SU-DHL-6 (cell line): ENCODE measurements around the gene DMRT1.

Experiments
- H2AFZ ChIP-seq: fragments of 200-600 bp; sonication (generic); 2 replicates; pipeline ENCODE4 v1.6.1; 2014; ENCODE audit warnings: low read depth, mild to moderate bottlenecking, moderate library complexity, mixed read lengths, antibody characterized with exemption, low read length; ENCODE audit not compliant: severe bottlenecking
- H3F3A ChIP-seq: fragments of 200-600 bp; shearing (Covaris generic); 2 replicates; pipeline ENCODE4 v1.6.0; 2016; ENCODE audit warnings: antibody characterized with exemption, mild to moderate bottlenecking; ENCODE audit not compliant: insufficient read depth
- H3K27ac ChIP-seq: fragments of 200-600 bp; sonication (generic); 2 replicates; pipeline ENCODE4 v1.5.1; 2016; ENCODE audit warnings: low read depth, mild to moderate bottlenecking, low read length, moderate library complexity, mixed read lengths
- H3K27me3 ChIP-seq: fragments of 200-600 bp; sonication (generic), shearing (Covaris generic); 2 replicates; pipeline ENCODE4 v1.6.0; 2014; ENCODE audit warnings: mild to moderate bottlenecking, low read length
- H3K36me3 ChIP-seq: fragments of 200-600 bp; sonication (generic); 2 replicates; pipeline ENCODE4 v1.6.1; 2014; ENCODE audit warnings: mild to moderate bottlenecking, low read length, mixed read lengths
- H3K4me2 ChIP-seq: fragments of 300-600, 200-600 bp; shearing (Covaris generic), sonication (generic); 2 replicates; pipeline ENCODE4 v1.6.0; 2014; ENCODE audit warnings: low read length, low read depth, mild to moderate bottlenecking; ENCODE audit not compliant: poor library complexity, severe bottlenecking
- H3K4me3 ChIP-seq: fragments of 200-600 bp; sonication (generic); 2 replicates; pipeline ENCODE4 v1.5.1; 2014; ENCODE audit warnings: antibody characterized with exemption, low read length, mild to moderate bottlenecking, mixed read lengths; ENCODE audit not compliant: insufficient read depth, poor library complexity, severe bottlenecking
- H3K79me2 ChIP-seq: fragments of 200-600 bp; sonication (generic); 2 replicates; pipeline ENCODE4 v1.6.1; 2014; ENCODE audit warnings: mild to moderate bottlenecking, low read length, moderate library complexity; ENCODE audit not compliant: insufficient read depth
- H3K9ac ChIP-seq: fragments of 200-600 bp; sonication (generic); 2 replicates; pipeline ENCODE4 v1.7.0; 2014; ENCODE audit warnings: mild to moderate bottlenecking, low read length
- H3K9me2 ChIP-seq: fragments of 200-600 bp; sonication (generic); replicated peaks from 2 replicates; pipeline ENCODE4 v1.6.1; 2014; ENCODE audit warnings: low read length; ENCODE audit not compliant: insufficient read depth
- H3K9me3 ChIP-seq: fragments of 200-600 bp; sonication (generic); 2 replicates; pipeline ENCODE4 v1.6.1; 2014; ENCODE audit warnings: low read length, mixed read lengths; ENCODE audit not compliant: insufficient read depth
- H4K20me1 ChIP-seq: fragments of 200-600 bp; sonication (generic); 2 replicates; pipeline ENCODE4 v1.6.1; 2014; ENCODE audit warnings: low read depth, mild to moderate bottlenecking, antibody characterized with exemption, low read length, moderate library complexity, mixed read lengths
- CTCF ChIP-seq: fragments of 200-600 bp; sonication (generic); IDR thresholded peaks from one replicate; pipeline ENCODE4 v1.5.1; 2017; ENCODE audit warnings: antibody characterized with exemption, mild to moderate bottlenecking, low read length, moderate library complexity; ENCODE audit not compliant: insufficient read depth, poor library complexity, severe bottlenecking
- EZH2phosphoT487 ChIP-seq: fragments of 200-600 bp; sonication (generic), shearing (Covaris generic); conservative IDR thresholded peaks from 2 replicates; pipeline ENCODE4 v1.6.1; 2018; ENCODE audit warnings: mild to moderate bottlenecking, antibody characterized with exemption, low read length, moderate library complexity, mixed read lengths

Gene DMRT1

GRCh38 chr9:975740-976257 lies 134.3 kb downstream of the DMRT1 start:
- H3K27me3 ChIP-seq, result no peaks in the 10 kb centered on the region
- no peaks in the 10 kb centered on the region for H3K9me2 ChIP-seq
- no peak overlapping the region for H3K9ac ChIP-seq

GRCh38 chr9:976258-976942 lies 134.9 kb downstream of the DMRT1 start, which contains the start of gene DMRT3:
DMRT3 (plus strand) TSS chr9:976655; CDS start chr9:977002, 347 bp downstream.
- no peaks in the 10 kb centered on the region for H3K9me3 ChIP-seq
- no peak within 1 kb of the TSS for H3K9ac ChIP-seq
- no peaks in the 10 kb centered on the region for H3K79me2 ChIP-seq
- H3K27me3 ChIP-seq, result no peaks in the 10 kb centered on the region
- H3K9me2 ChIP-seq, result no peaks in the 10 kb centered on the region
- H4K20me1 ChIP-seq, result no peaks in the 10 kb centered on the region
- no peaks in the 10 kb centered on the region for H3K36me3 ChIP-seq
- TF ChIP-seq CTCF, result no peak
- TF ChIP-seq EZH2phosphoT487, result no peak
- no peak within 1 kb of the TSS for H3K4me3 ChIP-seq
- no peak within 1 kb of the TSS for H3K4me2 ChIP-seq
- no peaks in the 10 kb centered on the region for H3F3A ChIP-seq
- H2AFZ ChIP-seq, result no peak within 1 kb of the TSS
- H3K27ac ChIP-seq, result no peak within 1 kb of the TSS

More at GRCh38 chr9:975740-976257, 134.3 kb downstream of the DMRT1 start:
- TF ChIP-seq CTCF, result no peak
- TF ChIP-seq EZH2phosphoT487, result no peak
- no peaks in the 10 kb centered on the region for H3K36me3 ChIP-seq
- H3K27ac ChIP-seq, result no peak overlapping the region
- no peaks in the 10 kb centered on the region for H3K9me3 ChIP-seq
- H3K4me3 ChIP-seq, result no peak overlapping the region
- no peaks in the 10 kb centered on the region for H3K79me2 ChIP-seq
- no peak overlapping the region for H2AFZ ChIP-seq
- no peaks in the 10 kb centered on the region for H4K20me1 ChIP-seq
- H3K4me2 ChIP-seq, result no peak overlapping the region
- H3F3A ChIP-seq, result no peaks in the 10 kb centered on the region

GRCh38 chr9:976943-977837 lies 135.7 kb downstream of the DMRT1 start:
- Histone ChIP-seq H3F3A (no peaks in the 10 kb centered on the region), H4K20me1 (no peaks in the 10 kb centered on the region), H3K4me3 (no peak overlapping the region), H3K79me2 (no peaks in the 10 kb centered on the region), H3K27me3 (no peaks in the 10 kb centered on the region), H2AFZ (no peak overlapping the region), H3K9me3 (no peaks in the 10 kb centered on the region), H3K27ac (no peak overlapping the region), H3K36me3 (no peaks in the 10 kb centered on the region), H3K9me2 (no peaks in the 10 kb centered on the region), H3K9ac (no peak overlapping the region), H3K4me2 (no peak overlapping the region)
- TF ChIP-seq EZH2phosphoT487 (no peak), CTCF (no peak)
